ENCODE data around the gene MYB. TPM values are rescaled to one million over a fixed set of nuclear protein-coding genes. Genes with fewer than 3 reads are reported as not detected.

Gene MYB
- total RNA-seq, 1 donor from 2014 or later, result 0.08 TPM

- peaks cover 4% of the 10 kb centered on the region for H3K9me3 ChIP-seq (replicated peaks)
- peaks cover 11% of the 10 kb centered on the region for H3K27me3 ChIP-seq (ENCODE audit: low read depth)
- no peaks in the 10 kb centered on the region for H3K36me3 ChIP-seq
- DNase-seq, result no peak
- TF ChIP-seq CTCF (IDR thresholded peaks at IDR 0.05; ENCODE audit: borderline replicate concordance), result no peak
- no peak overlapping the region for H3K27ac ChIP-seq (replicated peaks)
- H3K4me3 ChIP-seq, result no peak overlapping the region
- intact Hi-C loops (cut with micrococcal nuclease), result no loop called here
- H3K4me1 ChIP-seq, result no peaks in the 10 kb centered on the region
These were observed 7.7 kb upstream of the MYB start for GRCh38 chr6:135173242-135173988.

- Histone ChIP-seq H3K4me1 (no peaks in the 10 kb centered on the region), H3K9me3 (replicated peaks) (peaks cover 4% of the 10 kb centered on the region), H3K36me3 (no peaks in the 10 kb centered on the region), H3K4me3 (no peak overlapping the region), H3K27me3 (ENCODE audit: low read depth) (peaks cover 11% of the 10 kb centered on the region), H3K27ac (replicated peaks) (no peak overlapping the region)
- no peak for DNase-seq
- TF ChIP-seq CTCF (IDR thresholded peaks at IDR 0.05; ENCODE audit: borderline replicate concordance), result no peak
- intact Hi-C loops (cut with micrococcal nuclease), result no loop called here
These were observed 7.1 kb upstream of the MYB start for GRCh38 chr6:135173989-135174484.

- DNase-seq, result no peak
- intact Hi-C loops (cut with micrococcal nuclease), result no loop called here
- H3K27me3 ChIP-seq (ENCODE audit: low read depth), result no peaks in the 10 kb centered on the region
- H3K4me1 ChIP-seq, result peaks cover 7% of the 10 kb centered on the region
- H3K27ac ChIP-seq (replicated peaks), result no peak overlapping the region
- H3K36me3 ChIP-seq, result no peaks in the 10 kb centered on the region
- no peak overlapping the region for H3K4me3 ChIP-seq
- TF ChIP-seq CTCF (IDR thresholded peaks at IDR 0.05; ENCODE audit: borderline replicate concordance), result no peak
- H3K9me3 ChIP-seq (replicated peaks), result peaks cover 4% of the 10 kb centered on the region
These were observed 5.0 kb upstream of the MYB start for GRCh38 chr6:135176058-135176457.

- no peak for DNase-seq
- H3K36me3 ChIP-seq, result no peaks in the 10 kb centered on the region
- H3K27me3 ChIP-seq (ENCODE audit: low read depth), result peaks cover under 1% of the 10 kb centered on the region
- H3K4me3 ChIP-seq, result no peak overlapping the region
- H3K27ac ChIP-seq (replicated peaks), result no peak overlapping the region
- peaks cover 8% of the 10 kb centered on the region for H3K4me1 ChIP-seq
- intact Hi-C loops (cut with micrococcal nuclease), result no loop called here
- TF ChIP-seq CTCF (IDR thresholded peaks at IDR 0.05; ENCODE audit: borderline replicate concordance), result no peak
- peaks cover 4% of the 10 kb centered on the region for H3K9me3 ChIP-seq (replicated peaks)
These were observed 4.6 kb upstream of the MYB start for GRCh38 chr6:135176464-135176863.

GRCh38 chr6:135179372-135179771, 1.7 kb upstream of the MYB start:
- TF ChIP-seq CTCF (IDR thresholded peaks at IDR 0.05; ENCODE audit: borderline replicate concordance), result no peak

More at GRCh38 chr6:135179372-135179771, 1.7 kb upstream of the MYB start:
- no peak overlapping the region for H3K4me3 ChIP-seq
- H3K4me1 ChIP-seq, result peaks cover 35% of the 10 kb centered on the region
- H3K36me3 ChIP-seq, result no peaks in the 10 kb centered on the region
- peaks cover 4% of the 10 kb centered on the region for H3K9me3 ChIP-seq (replicated peaks)
- H3K27ac ChIP-seq (replicated peaks), result no peak overlapping the region
- no peak for DNase-seq
- peaks cover 30% of the 10 kb centered on the region for H3K27me3 ChIP-seq (ENCODE audit: low read depth)
- intact Hi-C loops (cut with micrococcal nuclease), result no loop called here

Data from left ventricle myocardium inferior (tissue), 1 donor.